Measurements from ENCODE around the gene DPH2. TPM values are rescaled to one million over a fixed set of nuclear protein-coding genes. Genes with fewer than 3 reads are reported as not detected.
A peak's percentile ranks its signal among the peaks of the same experiment; 100 is the strongest.

The DPH2 gene
- total RNA-seq, 3 donors from 2014 or later: 16.2 to 22.0 (median 18.3) TPM

DNA sequence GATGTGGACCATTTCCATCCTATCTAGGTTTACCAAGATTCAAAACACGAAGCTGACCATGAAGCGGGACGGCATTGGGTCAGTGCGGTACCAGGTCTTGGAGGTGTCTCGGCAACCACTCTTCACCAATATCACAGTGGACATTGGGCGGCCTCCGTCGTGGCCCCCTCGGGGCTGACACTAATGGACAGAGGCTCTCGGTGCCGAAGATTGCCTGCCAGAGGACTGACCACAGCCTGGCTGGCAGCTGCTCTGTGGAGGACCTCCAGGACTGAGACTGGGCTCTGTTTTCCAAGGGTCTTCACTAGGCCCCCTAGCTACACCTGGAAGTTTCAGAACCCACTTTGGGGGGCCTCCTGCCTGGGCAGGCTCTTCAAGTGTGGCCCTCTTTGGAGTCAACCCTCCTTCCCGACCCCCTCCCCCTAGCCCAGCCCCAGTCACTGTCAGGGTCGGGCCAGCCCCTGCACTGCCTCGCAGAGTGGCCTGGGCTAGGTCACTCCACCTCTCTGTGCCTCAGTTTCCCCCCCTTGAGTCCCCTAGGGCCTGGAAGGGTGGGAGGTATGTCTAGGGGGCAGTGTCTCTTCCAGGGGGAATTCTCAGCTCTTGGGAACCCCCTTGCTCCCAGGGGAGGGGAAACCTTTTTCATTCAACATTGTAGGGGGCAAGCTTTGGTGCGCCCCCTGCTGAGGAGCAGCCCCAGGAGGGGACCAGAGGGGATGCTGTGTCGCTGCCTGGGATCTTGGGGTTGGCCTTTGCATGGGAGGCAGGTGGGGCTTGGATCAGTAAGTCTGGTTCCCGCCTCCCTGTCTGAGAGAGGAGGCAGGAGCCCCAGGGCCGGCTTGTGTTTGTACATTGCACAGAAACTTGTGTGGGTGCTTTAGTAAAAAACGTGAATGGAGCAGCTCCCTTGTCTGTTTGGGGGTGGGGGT is 20.7 kb downstream of the DPH2 start:
- peak overlapping the region; percentile 65 to 73 (median 71) for H3K4me3 ChIP-seq
- no peak for DNase-seq (ENCODE audit: low spot score in 2 of 2)
- intact Hi-C loops (cut with DNase I; ENCODE audit: low total_unique reads): no loop called here

DNA sequence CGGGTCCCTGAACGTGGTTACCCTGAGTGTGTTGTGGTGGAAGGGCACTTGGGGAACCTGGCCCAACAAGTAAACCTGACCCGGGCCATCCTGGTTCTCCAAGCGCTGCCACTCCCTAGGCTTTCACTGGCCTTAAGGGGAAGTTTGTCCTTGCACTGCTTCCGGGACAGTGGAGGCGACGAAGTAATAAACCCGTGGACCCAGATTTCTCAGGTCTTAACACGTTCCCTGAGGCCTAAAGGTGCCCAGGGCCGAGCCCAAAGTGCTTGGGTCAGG is 21.3 kb downstream of the DPH2 start:
- Histone ChIP-seq H3K27me3 (no peaks in the 10 kb centered on the region), H3K9me3 (no peaks in the 10 kb centered on the region), H3K4me1 (peaks cover 0 to 5% of the 10 kb centered on the region in 2 donors), H3K4me3 (peak overlapping the region; percentile 65 to 73 (median 71)), H3K36me3 (no peaks in the 10 kb centered on the region), H3K27ac (peak overlapping the region; percentile 91)
- TF ChIP-seq, protein P1, sequence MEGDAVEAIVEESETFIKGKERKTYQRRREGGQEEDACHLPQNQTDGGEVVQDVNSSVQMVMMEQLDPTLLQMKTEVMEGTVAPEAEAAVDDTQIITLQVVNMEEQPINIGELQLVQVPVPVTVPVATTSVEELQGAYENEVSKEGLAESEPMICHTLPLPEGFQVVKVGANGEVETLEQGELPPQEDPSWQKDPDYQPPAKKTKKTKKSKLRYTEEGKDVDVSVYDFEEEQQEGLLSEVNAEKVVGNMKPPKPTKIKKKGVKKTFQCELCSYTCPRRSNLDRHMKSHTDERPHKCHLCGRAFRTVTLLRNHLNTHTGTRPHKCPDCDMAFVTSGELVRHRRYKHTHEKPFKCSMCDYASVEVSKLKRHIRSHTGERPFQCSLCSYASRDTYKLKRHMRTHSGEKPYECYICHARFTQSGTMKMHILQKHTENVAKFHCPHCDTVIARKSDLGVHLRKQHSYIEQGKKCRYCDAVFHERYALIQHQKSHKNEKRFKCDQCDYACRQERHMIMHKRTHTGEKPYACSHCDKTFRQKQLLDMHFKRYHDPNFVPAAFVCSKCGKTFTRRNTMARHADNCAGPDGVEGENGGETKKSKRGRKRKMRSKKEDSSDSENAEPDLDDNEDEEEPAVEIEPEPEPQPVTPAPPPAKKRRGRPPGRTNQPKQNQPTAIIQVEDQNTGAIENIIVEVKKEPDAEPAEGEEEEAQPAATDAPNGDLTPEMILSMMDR (IDR thresholded peaks at IDR 0.05): no peak
- TF ChIP-seq POLR2AphosphoS5 (IDR thresholded peaks at IDR 0.05) (peak in 1 of 3 donors; percentile 16), POLR2A (IDR thresholded peaks at IDR 0.05) (no peak)
- no peak for DNase-seq (ENCODE audit: low spot score in 2 of 2)
- intact Hi-C loops (cut with DNase I; ENCODE audit: low total_unique reads): no loop called here

More for the DNA sequence above, 20.7 kb downstream of the DPH2 start:
- TF ChIP-seq, protein P1 (IDR thresholded peaks at IDR 0.05): no peak
- no peak for TF ChIP-seq POLR2A (IDR thresholded peaks at IDR 0.05)
- no peak for TF ChIP-seq POLR2AphosphoS5 (IDR thresholded peaks at IDR 0.05)
- Histone ChIP-seq H3K4me1 (peaks cover 0 to 5% of the 10 kb centered on the region in 2 donors), H3K27me3 (no peaks in the 10 kb centered on the region), H3K27ac (peak overlapping the region; percentile 91), H3K9me3 (no peaks in the 10 kb centered on the region), H3K36me3 (no peaks in the 10 kb centered on the region)

DNA sequence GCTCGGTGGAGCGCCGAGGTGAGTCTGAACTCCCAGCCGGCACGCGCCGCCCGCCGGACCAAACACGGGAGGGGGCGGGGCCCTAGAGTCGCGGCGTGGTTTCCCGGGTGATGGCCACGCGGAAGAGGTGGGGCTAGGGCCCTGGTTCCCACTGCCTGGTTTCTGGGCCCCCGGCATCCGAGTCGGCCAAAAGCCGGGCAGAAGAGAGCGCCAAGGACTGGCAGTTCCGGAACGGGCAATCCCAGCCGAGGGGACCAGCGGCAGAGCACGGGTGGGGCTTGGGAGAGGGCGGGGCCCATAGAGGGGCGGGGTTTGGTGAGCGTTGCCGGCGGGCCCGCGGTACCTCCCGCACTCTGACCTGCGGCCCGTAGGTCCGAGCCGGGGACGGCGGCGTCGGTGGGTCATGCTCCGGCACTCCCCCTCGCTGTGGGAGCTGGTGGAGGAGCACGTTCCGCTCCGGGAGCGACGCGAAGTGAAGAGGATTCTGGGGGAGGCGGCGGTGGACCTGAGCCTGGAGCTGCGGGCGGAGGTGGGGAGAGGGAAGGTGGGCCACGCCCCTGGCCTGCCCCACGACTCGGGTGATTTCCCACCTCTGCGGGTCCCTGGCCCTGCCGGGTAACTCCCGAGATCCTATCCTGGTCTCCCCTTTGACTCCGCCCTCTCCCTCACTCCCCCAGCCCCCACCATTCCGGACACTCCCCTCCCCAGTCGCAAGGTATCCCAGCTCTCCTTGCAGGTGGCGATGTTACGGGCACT is 21.8 kb downstream of the DPH2 start, which contains the start of gene CCDC24:
CCDC24 (plus strand) TSS at position 124 of the 756 bp plus-strand sequence; CDS start at position 404, 280 bp downstream.
- TF ChIP-seq, protein P1 (IDR thresholded peaks at IDR 0.05): no peak
- TF ChIP-seq POLR2A (IDR thresholded peaks at IDR 0.05): no peak
- TF ChIP-seq POLR2AphosphoS5 (IDR thresholded peaks at IDR 0.05): peak in 1 of 3 donors; percentile 59
- intact Hi-C loops (cut with DNase I; ENCODE audit: low total_unique reads): no loop called here

DNA sequence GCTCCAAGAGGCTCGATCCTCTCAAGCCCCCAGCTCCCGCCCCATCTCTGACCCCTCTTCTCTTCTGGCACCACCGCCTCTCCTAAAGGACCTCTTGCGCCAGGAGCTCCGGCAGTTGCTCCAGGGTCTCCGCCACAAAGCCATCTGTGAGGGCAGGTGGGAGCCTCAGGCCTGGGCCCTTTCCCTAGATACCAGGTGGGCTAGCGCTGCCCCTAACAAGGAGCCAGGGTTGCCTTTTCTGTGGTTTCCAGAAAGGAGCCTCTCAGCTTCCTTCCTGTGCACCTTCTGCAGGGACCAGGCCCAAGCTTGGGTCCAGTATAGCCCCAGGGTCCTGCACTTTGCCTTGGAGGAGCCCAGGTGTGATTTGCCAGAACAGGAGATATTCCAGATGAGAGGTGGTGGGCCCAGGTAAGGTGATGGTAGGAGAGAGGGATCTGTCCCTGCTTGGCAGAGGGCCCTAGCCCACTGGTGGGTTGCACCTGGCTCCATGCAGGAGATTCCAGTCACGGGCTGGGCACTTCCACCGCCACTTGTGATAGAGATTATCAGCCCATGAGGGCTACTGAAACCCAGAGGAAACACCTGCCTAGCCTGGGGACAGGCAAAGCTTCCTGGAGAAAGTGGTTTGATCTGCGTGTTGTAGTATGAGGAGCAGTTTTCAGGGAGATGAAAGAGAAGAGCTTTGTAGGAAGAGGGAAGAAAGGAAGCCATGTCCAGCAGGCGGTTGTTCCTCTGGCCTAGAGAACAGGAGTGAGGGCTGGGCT is 22.6 kb downstream of the DPH2 start:
- H3K27me3 ChIP-seq: no peaks in the 10 kb centered on the region
- H3K4me1 ChIP-seq: peaks cover 0 to 5% of the 10 kb centered on the region in 2 donors
- no peaks in the 10 kb centered on the region for H3K36me3 ChIP-seq
- DNase-seq (ENCODE audit: low spot score in 2 of 2): no peak
- peak overlapping the region; percentile 65 to 73 (median 71) for H3K4me3 ChIP-seq
- H3K27ac ChIP-seq: peak overlapping the region; percentile 91
- H3K9me3 ChIP-seq: no peaks in the 10 kb centered on the region
- intact Hi-C loops (cut with DNase I; ENCODE audit: low total_unique reads): no loop called here
- TF ChIP-seq POLR2A (IDR thresholded peaks at IDR 0.05): no peak
- TF ChIP-seq POLR2AphosphoS5 (IDR thresholded peaks at IDR 0.05): no peak
- TF ChIP-seq, protein P1 (IDR thresholded peaks at IDR 0.05): no peak

More for the DNA sequence above, 21.8 kb downstream of the DPH2 start, which contains the start of gene CCDC24:
- peak; percentile 85 to 86 for DNase-seq (ENCODE audit: low spot score in 2 of 2)
- peak within 1 kb of the TSS; percentile 65 to 73 (median 71) for H3K4me3 ChIP-seq
- peak within 1 kb of the TSS; percentile 91 for H3K27ac ChIP-seq
- no peaks in the 10 kb centered on the region for H3K36me3 ChIP-seq
- peaks cover 0 to 5% of the 10 kb centered on the region in 2 donors for H3K4me1 ChIP-seq
- H3K27me3 ChIP-seq: no peaks in the 10 kb centered on the region
- no peaks in the 10 kb centered on the region for H3K9me3 ChIP-seq

Data from breast epithelium (tissue), 4 donors.